Myocyte (in vitro differentiated cells): ENCODE results near the gene CHST12. TPM values are rescaled to one million over a fixed set of nuclear protein-coding genes. Genes with fewer than 3 reads are reported as not detected.
A peak's percentile ranks its signal among the peaks of the same experiment; 100 is the strongest.

ENCODE experiments used
- DNase-seq: peaks from one replicate; pipeline ENCODE4 v3.0.0-alpha.2; 2012; ENCODE audit warnings: low read depth
- total RNA-seq: library from RNA; depleted of rRNA; stranded (reverse); fragments of >200 nt; gene quantifications from 2 replicates; pipeline ENCODE4 v1.2.3, GENCODE V29; 2014

CHST12 gene
- total RNA-seq, 1 donor from 2014 or later: 6.8 TPM

DNA sequence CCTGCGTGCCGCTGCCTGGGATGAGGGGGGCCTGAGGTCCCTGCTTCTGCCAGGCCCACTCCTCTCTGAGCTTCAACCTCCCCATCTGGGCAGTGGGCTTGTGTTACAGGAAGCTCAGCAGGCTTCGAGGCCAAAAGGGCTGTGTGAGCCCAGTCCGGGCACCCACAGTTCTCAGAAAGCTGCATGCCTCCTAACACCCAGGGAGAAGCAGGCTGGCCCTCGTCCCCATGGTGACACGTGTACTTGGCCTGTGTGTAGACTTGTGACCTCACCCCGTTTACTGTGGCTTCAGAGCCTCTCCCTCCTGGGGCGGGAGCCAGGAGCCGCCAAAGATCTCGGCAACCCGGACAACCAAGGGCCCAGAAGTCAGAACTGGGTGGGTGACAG, 75.0 kb downstream of the CHST12 start:
- DNase-seq: peak; percentile 73

DNA sequence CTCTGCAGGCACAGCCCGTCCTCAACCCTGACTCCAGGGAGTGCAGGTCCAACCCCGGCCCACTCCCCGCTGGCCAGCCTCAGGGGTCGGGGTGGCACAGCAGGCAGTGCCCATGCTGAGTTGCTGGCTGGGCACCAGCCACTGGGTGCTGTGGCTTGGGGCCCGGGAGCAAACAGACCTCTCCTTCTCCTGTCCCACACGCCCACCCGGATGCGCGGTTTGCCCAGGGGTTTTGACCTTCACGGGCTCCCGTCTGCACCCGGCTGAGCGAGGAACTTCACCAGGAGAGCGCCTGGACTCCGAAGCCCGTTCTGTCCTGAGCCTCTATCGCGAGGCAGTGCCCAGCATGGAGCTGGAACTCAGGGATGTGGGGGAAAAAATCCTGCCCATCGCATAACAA, 75.4 kb downstream of the CHST12 start:
- no peak for DNase-seq

- DNase-seq: no peak
Measured at GRCh38 chr7:2479276-2480069, 76.1 kb downstream of the CHST12 start.

DNA sequence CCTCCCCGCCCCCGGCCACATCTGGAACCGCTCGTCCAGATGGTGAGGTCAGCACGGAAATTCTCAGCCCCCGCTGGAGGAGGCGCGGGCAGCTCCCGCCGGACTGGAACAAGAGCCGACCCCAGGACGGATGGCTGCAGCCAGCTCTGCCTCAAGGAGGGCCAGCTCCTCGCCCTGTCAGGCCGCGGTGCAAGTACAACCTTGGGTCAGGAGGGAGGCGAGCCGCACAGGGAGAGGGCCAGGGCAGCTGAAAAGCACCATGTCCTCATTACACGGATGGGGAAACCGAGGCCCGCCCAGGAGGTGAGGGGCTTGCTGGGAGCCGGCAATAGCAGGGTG, 76.6 kb downstream of the CHST12 start:
- DNase-seq: no peak

DNA sequence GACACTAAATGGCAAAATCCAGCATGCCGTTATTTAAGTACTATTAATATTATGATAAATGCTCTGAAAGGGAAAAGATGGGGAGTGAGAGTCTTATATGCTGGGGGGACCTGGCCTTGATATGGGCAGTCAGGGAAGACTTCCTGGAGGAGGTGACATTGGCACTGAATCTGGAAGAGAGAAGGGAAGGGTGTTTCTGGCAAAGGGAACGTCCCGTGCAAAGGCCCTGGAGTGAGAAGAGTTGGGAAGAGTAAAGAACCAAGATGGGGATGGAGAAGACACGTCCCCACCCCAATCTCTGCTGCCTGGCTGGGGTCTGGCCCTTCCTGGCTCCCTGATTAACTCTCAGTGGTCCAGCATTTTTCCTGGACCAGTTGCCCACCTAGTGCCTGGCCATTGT, 77.8 kb downstream of the CHST12 start:
- no peak for DNase-seq

DNA sequence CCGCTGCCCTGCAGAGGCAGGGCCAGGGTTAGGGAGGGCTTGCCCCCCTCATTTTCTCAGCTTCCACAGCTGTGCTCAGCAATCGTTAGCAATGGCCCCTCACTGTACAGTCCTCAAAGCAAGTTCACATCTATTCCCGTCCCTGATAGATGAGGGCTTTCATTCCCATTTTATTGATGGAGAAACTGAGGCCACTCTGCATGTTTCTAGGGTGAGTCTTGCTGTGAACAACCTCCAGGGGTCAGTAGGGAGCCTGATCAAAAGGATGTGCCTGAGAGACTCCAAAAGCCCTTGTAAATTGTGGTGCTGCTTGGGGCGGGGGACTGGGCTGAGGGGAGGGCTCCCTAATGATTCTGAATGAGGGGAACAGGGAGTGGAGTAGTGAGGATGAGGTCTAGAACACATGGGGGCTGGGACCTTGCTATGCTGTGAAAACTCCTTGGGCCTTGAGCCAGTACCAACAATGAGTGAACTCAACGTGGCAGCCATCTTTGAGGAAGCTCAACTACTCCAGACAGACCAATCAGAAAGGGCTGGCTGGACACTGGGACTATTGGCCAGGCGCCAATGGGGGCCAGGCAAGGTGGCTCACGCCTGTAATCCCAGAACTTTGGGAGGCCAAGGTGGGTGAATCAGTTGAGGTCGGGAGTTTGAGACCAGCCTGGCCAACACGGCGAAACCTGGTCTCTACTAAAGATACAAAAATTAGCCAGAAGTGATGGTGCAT, 79.5 kb downstream of the CHST12 start:
- no peak for DNase-seq

DNA sequence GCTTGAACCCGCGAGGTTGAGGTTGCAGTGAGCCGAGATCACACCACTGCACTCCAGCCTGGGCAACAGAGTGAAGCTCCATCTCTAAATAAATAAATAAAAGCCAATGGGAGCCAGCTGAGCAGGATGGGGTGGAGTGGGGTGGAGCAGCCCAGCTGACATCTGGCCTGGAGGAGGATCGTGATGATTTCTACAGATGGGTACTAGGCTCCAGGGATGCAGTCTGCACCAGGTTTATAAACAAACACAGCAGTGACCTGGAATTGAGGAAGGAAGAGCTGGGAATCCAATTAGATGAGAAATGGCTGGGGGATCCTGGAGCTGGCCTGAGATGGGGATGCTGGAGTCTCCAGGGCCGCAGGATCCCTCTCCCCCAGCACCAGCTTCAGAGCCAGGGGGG, 80.1 kb downstream of the CHST12 start:
- DNase-seq: no peak

GRCh38 chr7:2484868-2485267, 81.5 kb downstream of the CHST12 start:
- DNase-seq: no peak

DNA sequence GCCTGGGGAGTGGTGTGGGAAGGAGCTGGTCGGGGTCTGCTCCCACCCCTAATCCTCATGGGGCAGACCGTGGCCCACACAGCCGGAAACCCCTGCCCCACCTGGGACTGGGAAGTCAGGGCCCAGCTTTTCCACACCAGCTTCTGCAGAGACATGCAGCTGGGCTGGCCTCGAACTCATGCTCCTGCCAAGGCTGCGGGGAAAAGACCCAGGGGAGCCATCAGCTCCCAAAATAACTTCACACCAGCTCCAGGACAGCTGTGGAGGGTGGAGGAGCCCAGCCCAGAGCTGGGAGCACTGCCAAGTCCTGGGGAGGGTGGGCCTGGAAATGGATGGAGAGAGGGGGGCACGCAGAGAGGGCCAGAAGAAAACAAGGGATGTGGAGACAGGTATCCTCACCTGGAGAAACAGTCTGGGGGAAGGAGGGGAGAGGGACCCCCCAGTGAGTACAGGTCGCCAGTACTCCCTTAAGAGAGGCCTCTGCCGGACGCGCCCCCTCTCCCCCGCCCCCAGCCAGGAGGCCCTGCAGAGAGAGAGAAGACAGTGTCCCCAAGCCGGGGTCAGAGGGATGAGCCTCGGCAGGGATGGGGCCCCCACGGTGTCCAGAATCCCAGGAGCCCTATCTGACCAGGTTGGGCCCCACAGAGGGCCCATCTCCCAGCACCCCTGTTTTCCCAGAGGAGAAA, 84.3 kb downstream of the CHST12 start:
- DNase-seq: peak; percentile 85

- peak; percentile 83 for DNase-seq
Measured at GRCh38 chr7:2488272-2488645, 84.8 kb downstream of the CHST12 start.

- no peak for DNase-seq
Measured at GRCh38 chr7:2488681-2489080, 85.3 kb downstream of the CHST12 start.

GRCh38 chr7:2490181-2490651, 86.8 kb downstream of the CHST12 start:
- DNase-seq: no peak

DNA sequence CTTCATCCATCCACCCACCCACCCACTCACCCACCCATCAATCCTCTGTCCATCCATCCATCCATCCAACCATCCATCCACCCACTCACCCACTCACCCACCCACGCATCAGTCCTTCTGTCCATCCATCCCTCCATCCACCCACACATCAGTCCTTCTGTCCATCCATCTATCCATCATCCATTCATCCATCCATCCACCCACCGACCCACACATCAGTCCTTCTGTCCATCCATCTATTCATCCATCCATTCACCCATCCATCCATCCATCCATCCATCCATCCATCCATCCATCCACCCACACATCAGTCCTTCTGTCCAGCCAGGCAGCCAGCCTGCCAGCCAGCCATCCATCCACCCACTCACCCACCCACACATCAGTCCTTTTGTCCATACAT, 88.6 kb downstream of the CHST12 start:
- no peak for DNase-seq

- DNase-seq: no peak
Measured at GRCh38 chr7:2493205-2494164, 90.1 kb downstream of the CHST12 start.

DNA sequence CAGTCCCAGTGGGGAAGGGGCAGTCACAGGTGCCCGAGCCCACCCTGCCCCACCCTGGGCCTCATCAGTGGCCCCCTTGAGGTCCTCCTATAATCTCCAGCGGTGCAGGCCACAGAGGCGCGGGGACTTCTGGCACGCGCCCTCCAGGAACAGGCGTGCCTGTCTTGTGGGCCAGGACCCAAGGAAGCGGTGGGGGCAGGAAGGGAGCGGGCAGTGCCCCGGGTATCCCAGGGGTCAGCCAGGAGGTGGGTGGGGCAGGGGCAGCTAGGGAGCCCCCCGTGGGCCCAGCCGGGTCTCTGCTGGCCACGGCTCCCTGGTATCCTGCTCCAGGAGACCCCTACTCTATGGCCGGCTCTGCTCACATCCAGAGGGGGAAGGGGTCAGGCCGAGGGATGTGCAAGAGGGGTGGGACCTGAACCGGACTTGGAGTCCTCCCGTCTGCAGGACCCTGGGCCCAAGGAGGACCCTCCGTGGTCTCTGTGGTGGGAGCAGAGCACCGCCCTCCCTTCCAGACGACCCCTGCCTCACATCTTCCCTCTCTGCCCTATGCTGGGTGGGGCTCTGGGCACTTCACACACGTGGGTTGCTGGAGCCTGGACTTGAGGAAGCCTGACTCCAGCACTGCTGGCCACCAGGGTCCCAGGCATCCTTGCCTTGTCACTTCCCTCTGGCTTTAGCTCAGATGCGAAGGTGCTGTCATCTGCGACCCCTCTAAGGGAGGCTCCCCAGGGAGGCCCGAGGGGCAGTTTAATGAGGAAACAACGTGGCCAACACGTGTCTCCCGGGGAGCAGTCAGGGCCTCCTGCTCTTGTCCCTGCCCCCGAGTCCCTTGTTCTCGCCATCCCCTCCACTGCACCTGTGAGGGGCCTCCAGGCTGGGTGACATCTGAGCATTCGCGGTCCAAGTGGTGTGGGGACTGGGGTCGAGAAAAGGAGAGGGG, 91.0 kb downstream of the CHST12 start:
- DNase-seq: no peak

DNA sequence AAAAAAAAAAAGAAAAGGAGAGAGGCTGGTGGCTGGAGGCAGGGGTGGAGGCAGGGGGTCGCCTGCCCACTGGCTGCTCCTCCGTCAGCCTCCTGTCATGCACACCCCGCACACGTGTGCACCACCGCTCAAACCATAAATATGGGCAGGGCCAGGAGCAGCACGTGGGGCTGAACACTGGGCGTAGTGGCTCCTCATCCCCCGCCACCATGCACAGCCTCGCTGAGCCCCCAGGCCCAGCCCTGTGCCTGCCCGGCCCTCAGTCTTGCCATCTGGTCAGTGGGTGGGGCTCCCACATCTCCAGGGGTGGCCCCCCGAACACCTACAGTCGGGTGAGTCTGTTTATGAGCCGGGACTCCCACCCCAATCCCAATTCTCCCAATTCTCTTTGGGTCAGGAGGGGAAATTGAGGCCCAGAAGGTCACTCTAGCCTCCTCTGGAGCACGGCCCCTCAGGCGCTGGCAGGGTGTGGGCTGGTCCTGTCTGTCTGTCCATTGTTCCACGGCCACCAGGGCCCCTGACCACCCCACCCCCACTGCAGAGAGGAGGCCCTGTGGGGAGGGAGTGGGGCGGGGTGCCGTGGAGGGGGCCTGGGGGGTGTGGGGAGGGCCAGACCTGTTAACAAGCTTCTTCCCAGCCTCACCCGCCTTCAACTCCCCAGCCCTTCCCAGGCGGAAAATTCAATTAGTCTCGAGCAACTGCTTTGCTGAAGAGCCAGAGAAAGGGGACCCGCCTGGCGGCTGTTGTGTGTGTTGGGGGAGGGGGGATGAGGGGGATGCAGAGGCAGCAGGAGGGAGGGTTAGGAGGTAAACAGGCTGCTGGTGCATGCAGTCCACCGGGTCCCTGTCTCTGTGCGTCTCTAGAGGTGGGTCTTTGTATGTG, 92.2 kb downstream of the CHST12 start:
- no peak for DNase-seq

DNA sequence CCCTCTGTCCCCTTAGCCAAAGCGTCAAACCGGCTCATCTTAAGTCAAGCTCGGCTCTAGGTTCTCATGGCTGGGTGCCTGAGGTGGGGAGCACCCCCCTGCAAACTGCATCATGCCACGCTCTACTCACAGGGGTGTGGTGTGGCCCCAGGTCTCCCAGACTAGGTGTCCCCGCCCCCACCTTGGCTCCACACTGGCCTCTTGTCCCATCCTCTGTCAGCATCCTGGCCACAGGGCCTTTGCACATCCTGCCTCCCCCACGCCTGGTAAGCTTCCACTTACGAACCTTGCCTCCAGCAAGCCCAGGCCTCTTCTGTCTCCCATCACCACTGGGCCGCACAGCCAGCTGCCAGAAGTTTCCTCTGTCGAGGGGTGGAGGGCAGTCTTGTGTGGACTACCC, 93.0 kb downstream of the CHST12 start:
- DNase-seq: no peak

DNA sequence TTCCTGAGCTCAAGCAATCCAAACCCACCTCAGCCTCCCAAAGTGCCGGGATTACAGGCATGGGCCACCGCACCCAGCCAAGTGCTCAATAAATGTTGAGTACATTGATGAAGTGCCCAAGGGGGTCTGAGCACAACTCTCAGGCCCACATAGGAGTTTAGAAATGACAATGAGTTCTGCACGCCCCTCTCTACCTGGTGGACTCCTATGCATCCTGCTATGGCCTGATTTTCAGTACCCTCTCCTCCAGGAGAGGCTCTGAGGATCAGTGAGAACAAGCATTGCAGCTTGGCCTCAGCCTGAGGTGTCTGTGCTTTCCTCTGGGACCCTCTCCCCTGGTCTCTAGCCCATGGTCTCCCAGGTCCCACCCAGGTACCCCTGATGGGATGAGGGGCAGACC, 93.7 kb downstream of the CHST12 start:
- DNase-seq: no peak
